AG10803 (cell line): Measurements from ENCODE around the gene CSNK2A3.

Experiments
- DNase-seq: peaks from one replicate; pipeline ENCODE4 v3.0.0; 2010; ENCODE audit warnings: low read depth
- H3K4me3 ChIP-seq: 2 replicates; pipeline ENCODE4 v1.5.1; 2011; ENCODE audit warnings: mild to moderate bottlenecking, low read length, control low read depth
- CTCF ChIP-seq: conservative IDR thresholded peaks from 2 replicates; pipeline ENCODE4 v1.5.1; 2011; ENCODE audit warnings: mild to moderate bottlenecking, low read length, control low read depth, inconsistent platforms

The CSNK2A3 gene

GRCh38 chr11:11380340-11380739 lies 27.3 kb upstream of the CSNK2A3 start:
- H3K4me3 ChIP-seq, result no peak overlapping the region
- DNase-seq, result no peak
- no peak for TF ChIP-seq CTCF

GRCh38 chr11:11379661-11380060 lies 26.6 kb upstream of the CSNK2A3 start:
- TF ChIP-seq CTCF, result no peak
- H3K4me3 ChIP-seq, result no peak overlapping the region
- no peak for DNase-seq

- DNase-seq, result no peak
- no peak overlapping the region for H3K4me3 ChIP-seq
- no peak for TF ChIP-seq CTCF
Observed at GRCh38 chr11:11378184-11378940, 25.3 kb upstream of the CSNK2A3 start.

GRCh38 chr11:11374358-11375148 lies 21.5 kb upstream of the CSNK2A3 start:
- no peak for DNase-seq
- H3K4me3 ChIP-seq, result no peak overlapping the region
- TF ChIP-seq CTCF, result no peak

GRCh38 chr11:11373934-11374333 lies 20.9 kb upstream of the CSNK2A3 start:
- DNase-seq, result no peak
- TF ChIP-seq CTCF, result no peak

GRCh38 chr11:11372461-11372860 lies 19.4 kb upstream of the CSNK2A3 start:
- H3K4me3 ChIP-seq, result no peak overlapping the region
- TF ChIP-seq CTCF, result no peak
- no peak for DNase-seq

More at GRCh38 chr11:11373934-11374333, 20.9 kb upstream of the CSNK2A3 start:
- H3K4me3 ChIP-seq, result no peak overlapping the region

- no peak overlapping the region for H3K4me3 ChIP-seq
- no peak for DNase-seq
- no peak for TF ChIP-seq CTCF
Observed at GRCh38 chr11:11370962-11371303, 17.9 kb upstream of the CSNK2A3 start.
